Activated CD4-positive, alpha-beta T cell treated with anti-CD3 and anti-CD28 coated beads for 36 hours (primary cell): ENCODE results near the gene HTR2B. TPM values are rescaled to one million over a fixed set of nuclear protein-coding genes. Genes with fewer than 3 reads are reported as not detected.
A peak's percentile ranks its signal among the peaks of the same experiment; 100 is the strongest.
"Not testable (repeated sequence)": the region's sequence is repeated elsewhere in the genome, so short reads cannot be mapped to it uniquely, and the experiment has no call there.

Experiments used
- ATAC-seq: fragments of 200-7000 bp; cut with Tn5 transposase; one replicate; pipeline ENCODE4 v1.10.0; 2021; ENCODE audit warnings: mild to moderate bottlenecking, moderate library complexity
- CTCF ChIA-PET: fragments of 350-600 bp; sonication (Branson Sonifier 250); formaldehyde crosslinking; loops from one replicate; lab custom pipeline; 2021; ENCODE audit warnings: antibody characterized with exemption; lab: Charles Lee
- POLR2A ChIA-PET: fragments of 350-600 bp; sonication (Branson Sonifier 250); formaldehyde crosslinking; loops from one replicate; lab custom pipeline; 2021; ENCODE audit warnings: antibody characterized with exemption, inconsistent platforms; lab: Charles Lee
- DNase-seq: peaks from one replicate; pipeline ENCODE4 v3.0.0-alpha.2; 2020
- H3K27ac Mint-ChIP-seq: one replicate; pipeline ENCODE4 v1.8.0; 2021; ENCODE audit warnings: mixed read lengths
- H3K27me3 Mint-ChIP-seq: one replicate; pipeline ENCODE4 v1.8.0; 2021; ENCODE audit warnings: mixed read lengths
- H3K36me3 Mint-ChIP-seq: one replicate; pipeline ENCODE4 v1.8.0; 2021; ENCODE audit warnings: low read depth, mixed read lengths
- H3K4me1 Mint-ChIP-seq: one replicate; pipeline ENCODE4 v1.8.0; 2021; ENCODE audit warnings: mixed read lengths
- H3K4me3 Mint-ChIP-seq: one replicate; pipeline ENCODE4 v1.8.0; 2021; ENCODE audit warnings: mild to moderate bottlenecking, moderate library complexity, mixed read lengths
- H3K9me3 Mint-ChIP-seq: one replicate; pipeline ENCODE4 v1.8.0; 2021; ENCODE audit warnings: low read depth, mixed read lengths
- intact Hi-C, 2 experiments: fragments of 100-400 bp; cut with DNase I in 1 of 2; cut with micrococcal nuclease in 1 of 2; formaldehyde crosslinking; loops; one replicate each; pipeline versions ENCODE4 v1.14.2 to v1.15.1; 2022 to 2024; cut with DNase I, micrococcal nuclease
- total RNA-seq, 2 experiments: library from RNA; stranded (reverse); gene quantifications; one replicate each; pipeline ENCODE4 v1.2.3, GENCODE V29; 2021

Gene HTR2B
- total RNA-seq, 2 experiments from 2014 or later = 0.11 TPM

DNA sequence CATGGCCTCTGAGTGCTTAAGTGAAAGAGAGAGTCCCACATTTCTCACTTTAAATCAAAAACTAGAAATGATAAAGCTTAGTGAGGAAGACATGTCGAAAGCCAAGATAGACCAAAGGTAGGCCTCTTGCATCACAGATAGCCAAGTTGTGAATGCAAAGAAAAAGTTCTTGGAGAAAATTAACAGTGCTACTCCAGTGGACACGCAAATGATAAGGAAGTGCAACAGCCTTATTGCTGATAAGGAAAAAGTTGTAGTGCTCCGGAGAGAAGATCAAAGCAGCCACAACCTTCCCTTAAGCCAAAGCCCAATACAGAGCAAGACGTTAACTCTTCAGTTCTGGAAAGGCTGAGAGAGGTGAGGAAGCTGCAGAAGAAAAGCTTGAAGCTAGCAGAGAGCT lies 36.1 kb downstream of the HTR2B start:
- ChIA-PET POLR2A (no interaction called here), CTCF (interaction anchor here (0.5 to 2.2 kb wide), 3 partner anchors 11 to 424 kb away, joined by 3 to 6 read pairs (median 3); no protein-coding TSS in a partner anchor)
- intact Hi-C loops = no loop called here
- no peaks in the 10 kb centered on the region for H3K27me3 Mint-ChIP-seq
- H3K27ac Mint-ChIP-seq = no peak overlapping the region
- ATAC-seq (no peak), DNase-seq (no peak)
- H3K4me3 Mint-ChIP-seq = no peak overlapping the region
- peaks cover 75% of the 10 kb centered on the region for H3K36me3 Mint-ChIP-seq
- H3K4me1 Mint-ChIP-seq = no peaks in the 10 kb centered on the region
- H3K9me3 Mint-ChIP-seq = no peaks in the 10 kb centered on the region

DNA sequence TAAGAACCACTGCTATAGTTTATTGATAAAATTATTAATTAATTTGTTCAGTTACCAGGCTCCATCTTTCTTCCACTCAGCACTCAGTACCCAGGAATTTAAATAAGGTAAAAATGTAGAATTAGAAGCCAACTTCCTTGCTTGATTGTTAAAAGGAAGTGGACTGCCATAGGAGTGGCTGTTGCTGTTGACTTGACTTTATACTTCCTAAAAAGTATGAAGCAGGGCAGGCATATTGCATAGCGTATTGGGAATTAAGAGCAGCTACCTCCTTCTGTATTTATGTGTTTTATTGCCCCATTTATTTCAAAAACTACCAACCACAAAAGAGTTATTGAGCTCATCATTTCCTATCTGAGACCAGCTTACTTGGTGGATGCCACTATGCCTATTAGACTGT lies 40.3 kb downstream of the HTR2B start:
- DNase-seq (no peak), ATAC-seq (no peak)
- Mint-ChIP-seq H3K4me3 (no peak overlapping the region), H3K27ac (no peak overlapping the region), H3K36me3 (peaks cover 66% of the 10 kb centered on the region), H3K9me3 (no peaks in the 10 kb centered on the region), H3K4me1 (no peaks in the 10 kb centered on the region), H3K27me3 (no peaks in the 10 kb centered on the region)
- ChIA-PET POLR2A (no interaction called here), CTCF (interaction anchor here (0.6 to 2.4 kb wide), 5 partner anchors 19 to 1163 kb away, joined by 3 to 6 read pairs (median 3); no protein-coding TSS in a partner anchor)
- intact Hi-C loops = no loop called here

DNA sequence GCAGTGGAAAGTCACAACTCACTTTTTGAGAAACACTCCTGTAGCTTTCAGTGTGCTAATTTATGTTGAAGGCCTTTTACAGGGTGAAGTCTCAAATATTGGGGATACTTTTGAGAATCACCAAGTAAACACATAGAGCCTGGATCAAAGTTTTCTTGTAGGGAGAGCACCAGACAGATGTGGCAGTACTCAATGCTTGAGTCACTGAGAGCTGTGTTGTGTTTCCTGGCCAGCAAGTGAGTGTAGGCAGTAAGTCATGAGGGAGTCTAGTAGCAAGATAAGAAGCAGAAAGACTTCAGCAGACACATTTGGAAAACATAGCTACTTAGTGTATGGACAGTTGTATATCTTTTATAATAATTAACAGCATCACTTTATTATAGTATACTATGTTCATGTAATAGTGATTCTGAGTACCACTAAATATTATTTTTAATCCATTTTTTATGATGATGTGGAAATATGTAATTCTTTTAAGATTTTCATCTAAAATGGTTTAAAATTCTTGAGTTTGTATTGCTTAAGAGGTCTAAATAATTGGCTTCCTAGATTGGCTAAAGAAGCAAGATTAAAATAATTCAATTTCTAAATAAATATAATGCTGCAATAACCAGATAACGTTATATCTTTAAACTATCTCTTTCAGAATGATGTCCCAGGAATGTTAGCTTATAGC lies 55.3 kb downstream of the HTR2B start:
- ATAC-seq (peak; percentile 47), DNase-seq (no peak)
- Mint-ChIP-seq H3K27me3 (no peaks in the 10 kb centered on the region), H3K4me1 (peaks cover 13% of the 10 kb centered on the region), H3K27ac (no peak overlapping the region), H3K36me3 (peaks cover 43% of the 10 kb centered on the region), H3K9me3 (no peaks in the 10 kb centered on the region), H3K4me3 (no peak overlapping the region)
- ChIA-PET CTCF (interaction anchor here (0.5 to 1.6 kb wide), 11 partner anchors 8 to 246 kb away, joined by 3 to 5 read pairs (median 4); no protein-coding TSS in a partner anchor), POLR2A (no interaction called here)
- intact Hi-C loops = no loop called here

DNA sequence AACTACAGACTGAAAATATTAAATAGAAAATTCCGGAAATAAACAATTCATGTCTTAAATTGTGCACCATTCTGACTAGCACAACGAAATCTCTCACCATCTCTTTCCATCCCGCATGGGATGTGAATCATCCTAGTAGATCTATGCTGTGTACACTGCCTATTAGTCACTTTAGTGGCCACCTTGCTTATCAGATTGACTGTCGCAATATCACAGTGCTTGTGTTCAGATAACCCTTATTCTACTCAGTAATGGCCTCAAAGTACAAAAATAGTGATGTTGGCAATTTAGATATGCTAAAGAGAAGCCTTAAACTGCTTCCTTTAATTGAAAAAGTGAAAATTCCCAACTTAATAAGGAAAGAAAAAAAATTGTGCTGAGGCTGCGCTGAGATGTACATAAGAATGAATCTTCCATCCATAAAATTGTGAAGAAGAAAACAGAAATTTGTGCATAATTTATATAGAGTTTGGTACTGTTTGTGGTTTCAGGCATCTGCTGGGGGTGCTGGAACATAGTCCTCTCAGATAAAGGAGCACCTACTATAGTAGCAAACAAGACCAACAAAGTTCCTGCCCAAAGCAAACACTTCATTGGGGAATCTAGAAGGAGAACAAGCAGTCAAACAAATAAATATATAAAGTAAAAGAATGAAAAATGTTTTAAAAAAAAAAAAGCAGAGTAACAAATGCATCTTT lies 56.2 kb downstream of the HTR2B start:
- ATAC-seq = peak; percentile 89
- intact Hi-C loops = no loop called here
- POLR2A ChIA-PET = no interaction called here
- H3K9me3 Mint-ChIP-seq = no peaks in the 10 kb centered on the region
- H3K4me3 Mint-ChIP-seq = no peak overlapping the region
- CTCF ChIA-PET = interaction anchor here (0.5 to 1.6 kb wide), 5 partner anchors 9 to 90 kb away, joined by 3 to 6 read pairs (median 3); no protein-coding TSS in a partner anchor
- peak overlapping the region; percentile 20 for H3K27ac Mint-ChIP-seq
- DNase-seq = no peak
- peaks cover 44% of the 10 kb centered on the region for H3K36me3 Mint-ChIP-seq
- H3K4me1 Mint-ChIP-seq = peaks cover 13% of the 10 kb centered on the region
- no peaks in the 10 kb centered on the region for H3K27me3 Mint-ChIP-seq

DNA sequence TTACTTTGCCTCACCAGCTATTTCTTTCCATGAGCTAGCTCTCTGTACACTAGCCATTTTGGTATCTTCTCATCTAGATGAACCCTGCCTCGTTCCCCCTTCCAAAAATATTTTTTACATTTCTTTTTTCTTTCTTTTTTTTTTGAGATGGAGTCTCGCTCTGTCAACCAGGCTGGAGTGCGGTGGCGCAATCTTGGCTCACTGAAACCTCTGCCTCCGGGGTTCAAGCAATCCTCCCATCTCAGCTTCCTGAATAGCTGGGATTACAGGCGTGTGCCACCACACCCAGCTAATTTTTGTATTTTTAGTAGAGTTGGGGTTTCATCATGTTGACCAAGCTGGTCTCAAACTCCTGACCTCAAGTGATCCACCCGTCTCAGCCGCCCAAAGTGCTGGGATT lies 57.3 kb downstream of the HTR2B start:
- Mint-ChIP-seq H3K36me3 (peaks cover 48% of the 10 kb centered on the region), H3K4me1 (peaks cover 13% of the 10 kb centered on the region)
- DNase-seq, intact Hi-C loops, ATAC-seq, H3K9me3 Mint-ChIP-seq, H3K27ac Mint-ChIP-seq, H3K27me3 Mint-ChIP-seq, H3K4me3 Mint-ChIP-seq, POLR2A ChIA-PET: not testable (repeated sequence)
- CTCF ChIA-PET = interaction anchor here (0.6 to 1.6 kb wide), 5 partner anchors 9 to 380 kb away, joined by 3 to 8 read pairs (median 4); no protein-coding TSS in a partner anchor

DNA sequence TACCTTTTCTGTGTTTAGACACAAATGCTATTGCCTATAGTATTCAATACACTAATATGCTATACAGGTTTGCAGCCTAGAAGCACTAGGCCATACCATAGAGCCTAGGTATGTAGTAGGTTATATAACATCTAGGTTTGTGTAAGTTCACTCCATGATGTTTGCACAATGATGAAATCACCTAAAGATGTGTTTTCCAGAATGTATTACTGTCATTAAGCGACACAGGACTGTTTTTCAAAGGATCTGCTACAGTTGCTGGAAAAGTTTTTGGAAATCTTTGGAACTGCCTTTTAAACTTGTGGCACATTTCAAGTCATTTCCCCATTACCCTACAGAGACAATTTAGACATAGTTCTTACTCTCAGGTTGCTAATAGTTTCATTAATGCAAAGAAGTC lies 58.9 kb downstream of the HTR2B start:
- no peaks in the 10 kb centered on the region for H3K27me3 Mint-ChIP-seq
- H3K4me3 Mint-ChIP-seq = no peak overlapping the region
- H3K27ac Mint-ChIP-seq = no peak overlapping the region
- ATAC-seq = no peak
- DNase-seq = no peak
- H3K4me1 Mint-ChIP-seq = peaks cover 15% of the 10 kb centered on the region
- ChIA-PET POLR2A (no interaction called here), CTCF (interaction anchor here (0.6 kb wide), 1 partner anchor 11 kb away, joined by 5 read pairs; no protein-coding TSS in a partner anchor)
- intact Hi-C loops = no loop called here
- H3K36me3 Mint-ChIP-seq = peaks cover 51% of the 10 kb centered on the region
- no peaks in the 10 kb centered on the region for H3K9me3 Mint-ChIP-seq

DNA sequence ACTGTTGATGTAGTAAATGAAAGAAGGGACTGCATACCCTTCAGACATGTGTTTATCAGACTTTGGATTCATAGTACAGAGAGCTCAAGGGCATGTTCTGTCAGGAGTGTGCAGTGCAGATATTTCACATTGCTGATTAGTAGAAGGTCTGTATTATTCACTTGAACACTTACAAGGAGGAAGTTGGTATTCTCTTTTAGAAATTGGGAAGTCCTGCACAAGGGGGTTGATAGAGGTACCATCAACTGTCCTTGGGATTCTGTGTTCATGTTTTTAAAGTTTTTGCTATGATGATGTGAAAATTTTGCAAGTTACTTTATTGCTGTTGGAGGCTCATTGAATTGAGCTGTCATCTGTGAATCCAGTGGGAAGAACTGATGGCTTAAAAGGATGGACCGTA lies 61.5 kb downstream of the HTR2B start:
- ATAC-seq (no peak), DNase-seq (no peak)
- no peak overlapping the region for H3K27ac Mint-ChIP-seq
- ChIA-PET CTCF (interaction anchor here (0.6 to 2.2 kb wide), 4 partner anchors 10 to 643 kb away, joined by 3 to 10 read pairs (median 3); no protein-coding TSS in a partner anchor), POLR2A (no interaction called here)
- peaks cover 32% of the 10 kb centered on the region for H3K4me1 Mint-ChIP-seq
- no peak overlapping the region for H3K4me3 Mint-ChIP-seq
- peaks cover 45% of the 10 kb centered on the region for H3K36me3 Mint-ChIP-seq
- no peaks in the 10 kb centered on the region for H3K27me3 Mint-ChIP-seq
- H3K9me3 Mint-ChIP-seq = no peaks in the 10 kb centered on the region
- intact Hi-C loops = loop anchor here in 1 of 2 experiments (2.0 kb wide), 1 partner anchor 15 kb away; no protein-coding TSS in a partner anchor

DNA sequence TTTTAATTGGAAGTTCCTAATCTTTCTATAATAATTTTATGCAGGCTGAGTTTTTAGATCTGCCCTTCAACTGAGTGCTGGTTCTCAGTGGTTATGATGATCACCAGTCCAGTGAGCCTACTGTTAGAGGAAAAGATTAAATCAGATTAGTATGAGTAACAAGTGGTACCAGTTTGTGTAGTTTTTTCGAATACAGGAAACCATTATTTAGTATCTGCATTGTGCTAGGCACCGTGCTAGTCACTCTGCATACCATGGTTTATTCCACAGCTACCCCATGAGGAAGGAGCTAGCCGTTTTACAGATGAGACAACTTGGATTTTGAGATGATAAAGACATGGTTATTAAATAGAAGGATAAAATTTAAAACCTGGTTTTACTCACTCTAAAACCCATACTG lies 62.1 kb downstream of the HTR2B start:
- no peak overlapping the region for H3K4me3 Mint-ChIP-seq
- H3K4me1 Mint-ChIP-seq = peaks cover 32% of the 10 kb centered on the region
- H3K9me3 Mint-ChIP-seq = no peaks in the 10 kb centered on the region
- CTCF ChIA-PET = interaction anchor here (0.6 to 2.2 kb wide), 3 partner anchors 10 to 644 kb away, joined by 3 to 10 read pairs (median 3); no protein-coding TSS in a partner anchor
- peaks cover 39% of the 10 kb centered on the region for H3K36me3 Mint-ChIP-seq
- POLR2A ChIA-PET = no interaction called here
- intact Hi-C loops = loop anchor here in 1 of 2 experiments (2.0 kb wide), 1 partner anchor 16 kb away; no protein-coding TSS in a partner anchor
- H3K27me3 Mint-ChIP-seq = no peaks in the 10 kb centered on the region
- ATAC-seq (no peak), DNase-seq (no peak)
- H3K27ac Mint-ChIP-seq = no peak overlapping the region

DNA sequence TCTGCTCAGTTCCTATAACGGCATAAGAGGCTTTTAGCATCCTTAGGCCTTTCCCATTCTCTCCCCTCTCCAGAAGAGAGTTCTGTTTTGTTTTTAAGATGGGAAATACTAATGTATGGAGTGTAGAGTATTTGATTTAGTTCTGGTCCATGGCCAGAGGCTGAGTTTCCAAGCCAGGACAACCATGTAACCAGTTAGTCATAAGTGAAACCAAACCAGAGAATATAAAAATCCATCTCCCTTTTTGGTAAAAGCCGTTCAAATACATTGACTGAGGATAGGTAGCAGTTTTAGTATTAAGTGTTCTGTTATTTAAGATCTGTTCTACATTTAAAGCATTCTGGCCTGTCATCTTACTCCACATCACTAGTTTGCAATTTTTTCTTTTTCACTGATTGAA lies 65.1 kb downstream of the HTR2B start:
- no peaks in the 10 kb centered on the region for H3K9me3 Mint-ChIP-seq
- intact Hi-C loops = loop anchor here in 1 of 2 experiments (5.0 kb wide), 1 partner anchor 137 kb away; no protein-coding TSS in a partner anchor
- ChIA-PET POLR2A (no interaction called here), CTCF (interaction anchor here (1.7 kb wide), 1 partner anchor 9 kb away, joined by 3 read pairs; no protein-coding TSS in a partner anchor)
- no peak for ATAC-seq
- peaks cover 25% of the 10 kb centered on the region for H3K36me3 Mint-ChIP-seq
- no peak overlapping the region for H3K4me3 Mint-ChIP-seq
- no peak overlapping the region for H3K27ac Mint-ChIP-seq
- peaks cover 35% of the 10 kb centered on the region for H3K4me1 Mint-ChIP-seq
- H3K27me3 Mint-ChIP-seq = peaks cover 2% of the 10 kb centered on the region
- no peak for DNase-seq

DNA sequence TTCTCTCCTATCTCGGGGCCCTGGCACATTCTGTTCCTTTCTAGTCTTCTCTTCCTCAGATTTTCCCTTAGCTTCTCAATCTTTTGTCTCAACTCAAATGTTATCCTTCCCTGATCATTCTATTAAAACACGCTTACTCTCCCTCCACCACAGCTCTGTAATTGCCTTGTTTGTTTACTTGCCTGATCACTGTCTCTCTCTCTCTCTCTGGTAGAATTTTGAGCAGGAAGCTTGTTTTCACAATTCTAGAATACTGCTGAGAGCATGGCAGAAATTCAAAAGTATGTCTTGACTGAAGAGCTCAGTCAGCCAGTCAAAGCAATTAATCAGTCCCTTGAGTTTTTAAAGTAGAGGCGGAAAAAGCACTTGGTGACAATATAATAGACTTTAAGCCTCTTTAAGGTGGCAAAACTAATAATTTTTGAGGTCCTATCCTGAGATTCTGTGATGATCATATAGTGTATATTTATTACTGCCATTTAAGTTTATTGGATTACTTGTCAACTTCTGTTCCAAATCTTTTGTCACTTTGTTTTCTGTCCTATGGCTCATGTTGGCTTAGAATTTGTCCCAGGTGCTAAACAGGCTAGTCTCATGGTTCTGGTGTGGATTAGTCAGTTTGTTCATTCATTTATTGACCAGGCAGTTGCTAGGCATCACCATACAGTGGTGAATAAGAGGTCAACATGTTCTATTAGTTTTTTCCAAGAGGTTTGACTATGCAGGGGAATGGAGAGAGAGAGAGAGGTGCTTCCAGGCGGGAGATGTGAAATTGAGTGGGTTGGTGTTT lies 65.9 kb downstream of the HTR2B start:
- peaks cover 37% of the 10 kb centered on the region for H3K4me1 Mint-ChIP-seq
- no peaks in the 10 kb centered on the region for H3K9me3 Mint-ChIP-seq
- H3K27me3 Mint-ChIP-seq = peaks cover 2% of the 10 kb centered on the region
- no peak for ATAC-seq
- POLR2A ChIA-PET = interaction anchor here (0.6 kb wide), 1 partner anchor 88 kb away, joined by 3 read pairs; no protein-coding TSS in a partner anchor
- intact Hi-C loops = loop anchor here in 1 of 2 experiments (5.0 kb wide), 1 partner anchor 137 kb away; no protein-coding TSS in a partner anchor
- DNase-seq = no peak
- CTCF ChIA-PET = interaction anchor here (0.5 to 2.1 kb wide), 5 partner anchors 9 to 369 kb away, joined by 3 to 8 read pairs (median 3); no protein-coding TSS in a partner anchor
- H3K36me3 Mint-ChIP-seq = peaks cover 21% of the 10 kb centered on the region
- peak overlapping the region; percentile 43 for H3K27ac Mint-ChIP-seq
- peak overlapping the region; percentile 80 for H3K4me3 Mint-ChIP-seq
